ENCODE measurements around the gene HSPB6. TPM values are rescaled to one million over a fixed set of nuclear protein-coding genes. Genes with fewer than 3 reads are reported as not detected.

HSPB6 gene
- total RNA-seq, 1 experiment from 2014 or later = 0.37 TPM

GRCh38 chr19:35715355-35715809, 41.4 kb downstream of the HSPB6 start:
- Histone ChIP-seq H2BK20ac (ENCODE audit: low read depth, low read length, poor library complexity, severe bottlenecking) (no peak overlapping the region), H3K4ac (ENCODE audit: low read depth, low read length) (no peak overlapping the region), H2BK120ac (ENCODE audit: low read depth, low read length, poor library complexity, severe bottlenecking) (no peak overlapping the region), H2BK5ac (ENCODE audit: insufficient read length, low read length) (no peak overlapping the region), H3K14ac (ENCODE audit: insufficient read depth, low read length) (no peak overlapping the region), H3K23me2 (ENCODE audit: insufficient read length, low read depth, low read length, poor library complexity, severe bottlenecking) (peaks cover 18% of the 10 kb centered on the region), H3T11ph (ENCODE audit: low read length) (no peak overlapping the region), H4K91ac (ENCODE audit: insufficient read length, low read depth, low read length) (no peak overlapping the region), H3K18ac (ENCODE audit: insufficient read length, low read depth, low read length) (no peak overlapping the region), H3K23ac (ENCODE audit: insufficient read length, low read depth, low read length) (no peak overlapping the region), H3K9me3 (ENCODE audit: control insufficient read depth, low read depth, low read length) (no peaks in the 10 kb centered on the region), H3K56ac (ENCODE audit: insufficient read length, low read depth, low read length) (no peak overlapping the region), H4K8ac (replicated peaks; ENCODE audit: insufficient read length, low read depth, low read length) (no peak overlapping the region), H3K4me2 (ENCODE audit: insufficient read depth, insufficient read length, low read length) (peak overlapping the region; percentile 80), H3K27ac (ENCODE audit: insufficient read length, low read depth, low read length) (no peak overlapping the region), H4K5ac (ENCODE audit: insufficient read length, low read depth, low read length) (no peak overlapping the region), H3K4me1 (ENCODE audit: insufficient read depth, low read length) (peaks cover 10% of the 10 kb centered on the region; the same call in 1 of the 2 replicates), H2BK12ac (ENCODE audit: insufficient read length, low read depth, low read length) (no peak overlapping the region), H3K79me2 (ENCODE audit: insufficient read depth, low read length) (peaks cover 11% of the 10 kb centered on the region; the same call in 1 of the 2 replicates), H4K20me1 (ENCODE audit: control insufficient read depth, insufficient read depth, insufficient read length) (peaks cover 6% of the 10 kb centered on the region), H3K27me3 (ENCODE audit: insufficient read depth, low read length) (no peaks in the 10 kb centered on the region), H2BK15ac (ENCODE audit: low read depth, low read length) (no peak overlapping the region), H3K79me1 (ENCODE audit: insufficient read depth, low read depth, low read length, poor library complexity, severe bottlenecking) (no peaks in the 10 kb centered on the region), H2AFZ (ENCODE audit: low read length) (no peak overlapping the region), H2AK5ac (ENCODE audit: insufficient read length, low read length) (no peak overlapping the region), H3K9ac (ENCODE audit: extremely low read depth, insufficient read length, low read length) (no peak overlapping the region)
- H3K36me3 Mint-ChIP-seq (ENCODE audit: insufficient read depth in 1 of 3, low read depth in 3 of 3) = peaks cover 8 to 17% (median 8%) of the 10 kb centered on the region in 3 experiments; a peak in 6 of 7 replicates
- no peak for DNase-seq
- no CpG with 5 or more reads among the region's 7 CpGs for WGBS (ENCODE audit: extremely low coverage, insufficient read length, low lambda C conversion rate)
- no peaks in the 10 kb centered on the region; the same call in 1 of the 2 replicates for H3K27me3 Mint-ChIP-seq (ENCODE audit: low read depth)
- TF ChIP-seq CTCF (conservative IDR thresholded peaks at IDR 0.05) = no peak
- H3K4me3 Mint-ChIP-seq = peak overlapping the region; percentile 86 to 90
- no peaks in the 10 kb centered on the region; a peak in 1 of 5 replicates for H3K9me3 Mint-ChIP-seq
- peaks cover 49 to 51% of the 10 kb centered on the region in 2 experiments for H3K4me1 Mint-ChIP-seq
- H3K27ac Mint-ChIP-seq = no peak overlapping the region

Data from H9 (cell line).